ENCODE measurements around the gene FBXW7. TPM values are rescaled to one million over a fixed set of nuclear protein-coding genes. Genes with fewer than 3 reads are reported as not detected.

The FBXW7 gene
- total RNA-seq, 4 donors from 2014 or later = 106 to 363 (median 138) TPM

- Histone ChIP-seq H3K27ac (no peak overlapping the region), H3K4me3 (no peak overlapping the region), H3K27me3 (no peaks in the 10 kb centered on the region), H3K4me1 (no peaks in the 10 kb centered on the region), H3K9me3 (no peaks in the 10 kb centered on the region), H3K36me3 (no peaks in the 10 kb centered on the region)
- WGBS = 63% methylated on average over 2 of the region's 2 CpGs
- DNase-seq (ENCODE audit: low spot score in 2 of 2) = no peak
- TF ChIP-seq POLR2A (IDR thresholded peaks at IDR 0.05) (no peak), CTCF (IDR thresholded peaks at IDR 0.05) (no peak), POLR2AphosphoS5 (IDR thresholded peaks at IDR 0.05) (no peak), EP300 (IDR thresholded peaks at IDR 0.05) (no peak)
Measured at GRCh38 chr4:152310257-152310656, 225.6 kb downstream of the FBXW7 start.

- Histone ChIP-seq H3K4me3 (no peak overlapping the region), H3K9me3 (no peaks in the 10 kb centered on the region), H3K4me1 (no peaks in the 10 kb centered on the region), H3K36me3 (no peaks in the 10 kb centered on the region), H3K27me3 (no peaks in the 10 kb centered on the region), H3K27ac (no peak overlapping the region)
- DNase-seq (ENCODE audit: low spot score in 2 of 2) = no peak
- TF ChIP-seq CTCF (IDR thresholded peaks at IDR 0.05) = no peak
- no peak for TF ChIP-seq EP300 (IDR thresholded peaks at IDR 0.05)
- no peak for TF ChIP-seq POLR2AphosphoS5 (IDR thresholded peaks at IDR 0.05)
- no peak for TF ChIP-seq POLR2A (IDR thresholded peaks at IDR 0.05)
- WGBS = 54% methylated on average over 2 of the region's 2 CpGs
Measured at GRCh38 chr4:152309418-152309817, 226.5 kb downstream of the FBXW7 start.

GRCh38 chr4:152308951-152309350 lies 226.9 kb downstream of the FBXW7 start:
- no peak for TF ChIP-seq EP300 (IDR thresholded peaks at IDR 0.05)
- no peak for TF ChIP-seq POLR2A (IDR thresholded peaks at IDR 0.05)
- no peak for TF ChIP-seq CTCF (IDR thresholded peaks at IDR 0.05)
- no peak for TF ChIP-seq POLR2AphosphoS5 (IDR thresholded peaks at IDR 0.05)
- H3K4me1 ChIP-seq = no peaks in the 10 kb centered on the region
- H3K27me3 ChIP-seq = no peaks in the 10 kb centered on the region
- no peak for DNase-seq (ENCODE audit: low spot score in 2 of 2)
- no peaks in the 10 kb centered on the region for H3K9me3 ChIP-seq
- H3K36me3 ChIP-seq = no peaks in the 10 kb centered on the region
- no peak overlapping the region for H3K27ac ChIP-seq
- 42% methylated on average over 4 of the region's 4 CpGs for WGBS
- H3K4me3 ChIP-seq = no peak overlapping the region

GRCh38 chr4:152307669-152308068 lies 228.2 kb downstream of the FBXW7 start:
- Histone ChIP-seq H3K4me3 (no peak overlapping the region), H3K27me3 (no peaks in the 10 kb centered on the region), H3K9me3 (no peaks in the 10 kb centered on the region), H3K36me3 (no peaks in the 10 kb centered on the region), H3K4me1 (no peaks in the 10 kb centered on the region), H3K27ac (no peak overlapping the region)
- TF ChIP-seq EP300 (IDR thresholded peaks at IDR 0.05) (no peak), POLR2A (IDR thresholded peaks at IDR 0.05) (no peak), CTCF (IDR thresholded peaks at IDR 0.05) (no peak), POLR2AphosphoS5 (IDR thresholded peaks at IDR 0.05) (no peak)
- no peak for DNase-seq (ENCODE audit: low spot score in 2 of 2)
- WGBS = 97% methylated on average over 8 of the region's 8 CpGs

GRCh38 chr4:152306541-152306940 lies 229.4 kb downstream of the FBXW7 start:
- DNase-seq (ENCODE audit: low spot score in 2 of 2) = no peak
- 65% methylated on average over 1 of the region's 1 CpG for WGBS
- Histone ChIP-seq H3K4me3 (no peak overlapping the region), H3K36me3 (no peaks in the 10 kb centered on the region), H3K27me3 (no peaks in the 10 kb centered on the region), H3K4me1 (no peaks in the 10 kb centered on the region), H3K27ac (no peak overlapping the region), H3K9me3 (no peaks in the 10 kb centered on the region)
- TF ChIP-seq CTCF (IDR thresholded peaks at IDR 0.05) (no peak), EP300 (IDR thresholded peaks at IDR 0.05) (no peak), POLR2A (IDR thresholded peaks at IDR 0.05) (no peak), POLR2AphosphoS5 (IDR thresholded peaks at IDR 0.05) (no peak)
